H9 (cell line): ENCODE results near the gene MYL2. TPM values are rescaled to one million over a fixed set of nuclear protein-coding genes. Genes with fewer than 3 reads are reported as not detected.

Experiments
- DNase-seq: peaks from one replicate; pipeline ENCODE4 v3.0.0-alpha.2; 2017
- H2AFZ ChIP-seq: one replicate; pipeline ENCODE4 v1.6.1; 2013; ENCODE audit warnings: mild to moderate bottlenecking, low read length, control low read depth, moderate library complexity
- H2AK5ac ChIP-seq: 2 replicates; pipeline ENCODE4 v1.6.1; 2013; ENCODE audit warnings: low read length, control low read depth, mixed read lengths; ENCODE audit not compliant: insufficient read length
- H2BK120ac ChIP-seq: one replicate; pipeline ENCODE4 v1.6.1; 2013; ENCODE audit warnings: low read depth, mild to moderate bottlenecking, low read length, control low read depth, inconsistent platforms; ENCODE audit not compliant: poor library complexity, severe bottlenecking
- H2BK12ac ChIP-seq: 2 replicates; pipeline ENCODE4 v1.6.1; 2013; ENCODE audit warnings: low read length, control low read depth, mixed read lengths, low read depth; ENCODE audit not compliant: insufficient read length
- H2BK15ac ChIP-seq: 2 replicates; pipeline ENCODE4 v1.6.1; 2013; ENCODE audit warnings: low read depth, low read length, control low read depth
- H2BK20ac ChIP-seq: one replicate; pipeline ENCODE4 v1.6.1; 2013; ENCODE audit warnings: low read depth, mild to moderate bottlenecking, low read length, control low read depth, inconsistent platforms; ENCODE audit not compliant: poor library complexity, severe bottlenecking
- H2BK5ac ChIP-seq: 2 replicates; pipeline ENCODE4 v1.6.1; 2013; ENCODE audit warnings: low read length, control low read depth, mixed read lengths; ENCODE audit not compliant: insufficient read length
- H3K14ac ChIP-seq: 2 replicates; pipeline ENCODE4 v1.6.1; 2013; ENCODE audit warnings: low read length, control low read depth; ENCODE audit not compliant: insufficient read depth
- H3K18ac ChIP-seq: 2 replicates; pipeline ENCODE4 v1.6.1; 2013; ENCODE audit warnings: low read depth, mild to moderate bottlenecking, mixed read lengths, low read length, control low read depth; ENCODE audit not compliant: insufficient read length
- H3K23ac ChIP-seq: 2 replicates; pipeline ENCODE4 v1.6.1; 2013; ENCODE audit warnings: low read length, control low read depth, mixed read lengths, low read depth; ENCODE audit not compliant: insufficient read length
- H3K23me2 ChIP-seq: 2 replicates; pipeline ENCODE4 v1.6.1; 2013; ENCODE audit warnings: low read depth, mild to moderate bottlenecking, mixed read lengths, low read length, control low read depth; ENCODE audit not compliant: insufficient read length, poor library complexity, severe bottlenecking
- H3K27ac ChIP-seq: 2 replicates; pipeline ENCODE4 v1.5.1; 2013; ENCODE audit warnings: low read length, control low read depth, mixed read lengths, low read depth; ENCODE audit not compliant: insufficient read length
- H3K27me3 ChIP-seq: 2 replicates; pipeline ENCODE4 v1.6.1; 2013; ENCODE audit warnings: low read length, control low read depth, inconsistent platforms; ENCODE audit not compliant: insufficient read depth
- H3K4ac ChIP-seq: 2 replicates; pipeline ENCODE4 v1.6.1; 2013; ENCODE audit warnings: low read depth, mild to moderate bottlenecking, control low read depth, inconsistent platforms, low read length, moderate library complexity
- H3K4me1 ChIP-seq: 2 replicates; pipeline ENCODE4 v1.6.1; 2013; ENCODE audit warnings: low read length, control low read depth, inconsistent platforms; ENCODE audit not compliant: insufficient read depth
- H3K4me2 ChIP-seq: 2 replicates; pipeline ENCODE4 v1.6.1; 2013; ENCODE audit warnings: low read length, control low read depth, mixed read lengths; ENCODE audit not compliant: insufficient read length, insufficient read depth
- H3K56ac ChIP-seq: 2 replicates; pipeline ENCODE4 v1.6.1; 2013; ENCODE audit warnings: low read depth, mild to moderate bottlenecking, mixed read lengths, low read length, control low read depth; ENCODE audit not compliant: insufficient read length
- H3K79me1 ChIP-seq: 2 replicates; pipeline ENCODE4 v1.6.1; 2013; ENCODE audit warnings: low read depth, mild to moderate bottlenecking, moderate library complexity, low read length, control low read depth, inconsistent platforms; ENCODE audit not compliant: insufficient read depth, poor library complexity, severe bottlenecking
- H3K79me2 ChIP-seq: 2 replicates; pipeline ENCODE4 v1.6.1; 2013; ENCODE audit warnings: low read length, control low read depth, inconsistent platforms; ENCODE audit not compliant: insufficient read depth
- H3K9ac ChIP-seq: 2 replicates; pipeline ENCODE4 v1.6.1; 2013; ENCODE audit warnings: low read length, control low read depth, mixed read lengths; ENCODE audit not compliant: insufficient read length; ENCODE audit errors: extremely low read depth
- H3K9me3 ChIP-seq: one replicate; pipeline ENCODE4 v1.6.1; 2013; ENCODE audit warnings: low read depth, low read length, inconsistent platforms; ENCODE audit not compliant: control insufficient read depth
- H3T11ph ChIP-seq: one replicate; pipeline ENCODE4 v1.6.1; 2013; ENCODE audit warnings: mild to moderate bottlenecking, low read length, control low read depth, inconsistent platforms
- H4K20me1 ChIP-seq: one replicate; pipeline ENCODE4 v1.6.1; 2013; ENCODE audit not compliant: control insufficient read depth, insufficient read length, insufficient read depth
- H4K5ac ChIP-seq: 2 replicates; pipeline ENCODE4 v1.6.1; 2013; ENCODE audit warnings: low read depth, mild to moderate bottlenecking, mixed read lengths, low read length, control low read depth; ENCODE audit not compliant: insufficient read length
- H4K8ac ChIP-seq: replicated peaks from 2 replicates; pipeline ENCODE4 v1.6.1; 2013; ENCODE audit warnings: low read length, control low read depth, mixed read lengths, low read depth; ENCODE audit not compliant: insufficient read length
- H4K91ac ChIP-seq: 2 replicates; pipeline ENCODE4 v1.6.1; 2013; ENCODE audit warnings: low read depth, mild to moderate bottlenecking, moderate library complexity, mixed read lengths, low read length, control low read depth; ENCODE audit not compliant: insufficient read length
- H3K27ac Mint-ChIP-seq, 3 experiments: 2 replicates in 2 of 3; 3 replicates in 1 of 3; pipeline ENCODE4 v1.8.0; 2020 to 2021; ENCODE audit warnings: mixed read lengths in 3 of 3, mild to moderate bottlenecking in 1 of 3, moderate library complexity in 1 of 3
- H3K27me3 Mint-ChIP-seq: 2 replicates; pipeline ENCODE4 v1.8.0; 2021; ENCODE audit warnings: low read depth, mild to moderate bottlenecking, moderate library complexity, mixed read lengths
- H3K36me3 Mint-ChIP-seq, 3 experiments: 2 replicates in 2 of 3; 3 replicates in 1 of 3; pipeline ENCODE4 v1.8.0; 2020 to 2021; ENCODE audit warnings: low read depth in 3 of 3, mixed read lengths in 3 of 3; ENCODE audit not compliant: insufficient read depth in 1 of 3
- H3K4me1 Mint-ChIP-seq, 2 experiments: 2 replicates each; pipeline ENCODE4 v1.8.0; 2020; ENCODE audit warnings: mixed read lengths in 2 of 2
- H3K4me3 Mint-ChIP-seq, 2 experiments: 2 replicates in 1 of 2; 3 replicates in 1 of 2; pipeline ENCODE4 v1.8.0; 2020 to 2021; ENCODE audit warnings: mild to moderate bottlenecking in 2 of 2, mixed read lengths in 2 of 2, moderate library complexity in 1 of 2
- H3K9me3 Mint-ChIP-seq, 2 experiments: 2 replicates in 1 of 2; 3 replicates in 1 of 2; pipeline ENCODE4 v1.8.0; 2020; ENCODE audit warnings: mild to moderate bottlenecking in 2 of 2, mixed read lengths in 2 of 2, moderate library complexity in 1 of 2
- WGBS: extraction: QIAGEN DNeasy Blood & Tissue Kit; methylation state at CpG from one replicate; pipeline ENCODE4 v1.1.7; 2013; ENCODE audit warnings: missing lambda C conversion rate, low lambda C conversion rate, mixed read lengths; ENCODE audit not compliant: insufficient read length; ENCODE audit errors: extremely low coverage; 5-methylcytosine and 5-hydroxymethylcytosine counted together
- total RNA-seq: library from RNA; stranded (reverse); gene quantifications from 2 replicates; pipeline ENCODE4 v1.2.1, GENCODE V29; 2021
- TF ChIP-seq, protein P1 (sequence below): fragments of 200-600 bp; sonication (generic); conservative IDR thresholded peaks from 3 replicates; pipeline ENCODE4 v1.8.0; 2021; ENCODE audit warnings: antibody characterized with exemption, mild to moderate bottlenecking

The MYL2 gene
- total RNA-seq, 1 experiment from 2014 or later: not detected

DNA sequence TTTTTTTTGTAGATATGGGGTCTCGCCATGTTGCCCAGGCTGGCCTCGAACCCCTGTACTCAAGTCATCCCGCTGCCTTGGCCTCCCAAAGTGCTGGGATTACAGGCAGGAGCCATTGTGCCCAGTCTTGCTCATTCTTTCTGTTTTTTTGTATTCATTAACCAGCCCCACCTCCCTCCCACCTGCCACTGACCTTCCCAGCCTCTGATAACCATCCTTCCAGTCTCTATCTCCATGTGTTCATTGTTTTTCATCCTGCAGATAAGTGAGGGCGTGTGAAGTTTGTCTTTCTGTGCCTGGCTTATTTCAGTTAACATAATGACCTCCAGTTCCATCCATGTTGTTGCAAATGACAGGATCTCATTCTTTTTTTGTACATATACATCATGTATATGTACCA is 19.0 kb downstream of the MYL2 start:
- Histone ChIP-seq H3K79me1 (no peaks in the 10 kb centered on the region), H2BK120ac (no peak overlapping the region), H4K8ac (no peak overlapping the region), H2BK15ac (no peak overlapping the region), H2BK5ac (no peak overlapping the region), H3K27me3 (no peaks in the 10 kb centered on the region), H2AFZ (no peak overlapping the region), H4K5ac (no peak overlapping the region), H3K27ac (no peak overlapping the region), H3K4me1 (no peaks in the 10 kb centered on the region), H2AK5ac (no peak overlapping the region), H2BK20ac (no peak overlapping the region), H3K9me3 (no peaks in the 10 kb centered on the region), H3K23me2 (no peaks in the 10 kb centered on the region), H3K56ac (no peak overlapping the region), H3K14ac (no peak overlapping the region), H3T11ph (no peak overlapping the region), H3K18ac (no peak overlapping the region), H3K4ac (no peak overlapping the region), H2BK12ac (no peak overlapping the region), H3K79me2 (no peaks in the 10 kb centered on the region), H4K20me1 (no peaks in the 10 kb centered on the region), H3K4me2 (no peak overlapping the region), H3K9ac (no peak overlapping the region), H3K23ac (no peak overlapping the region), H4K91ac (no peak overlapping the region)
- H3K4me1 Mint-ChIP-seq: peaks cover 4 to 5% of the 10 kb centered on the region in 2 experiments; a peak in 3 of 4 replicates
- WGBS: no CpG with 5 or more reads among the region's 4 CpGs
- H3K4me3 Mint-ChIP-seq: no peak overlapping the region
- H3K36me3 Mint-ChIP-seq: no peaks in the 10 kb centered on the region
- no peak for DNase-seq
- TF ChIP-seq, protein P1, sequence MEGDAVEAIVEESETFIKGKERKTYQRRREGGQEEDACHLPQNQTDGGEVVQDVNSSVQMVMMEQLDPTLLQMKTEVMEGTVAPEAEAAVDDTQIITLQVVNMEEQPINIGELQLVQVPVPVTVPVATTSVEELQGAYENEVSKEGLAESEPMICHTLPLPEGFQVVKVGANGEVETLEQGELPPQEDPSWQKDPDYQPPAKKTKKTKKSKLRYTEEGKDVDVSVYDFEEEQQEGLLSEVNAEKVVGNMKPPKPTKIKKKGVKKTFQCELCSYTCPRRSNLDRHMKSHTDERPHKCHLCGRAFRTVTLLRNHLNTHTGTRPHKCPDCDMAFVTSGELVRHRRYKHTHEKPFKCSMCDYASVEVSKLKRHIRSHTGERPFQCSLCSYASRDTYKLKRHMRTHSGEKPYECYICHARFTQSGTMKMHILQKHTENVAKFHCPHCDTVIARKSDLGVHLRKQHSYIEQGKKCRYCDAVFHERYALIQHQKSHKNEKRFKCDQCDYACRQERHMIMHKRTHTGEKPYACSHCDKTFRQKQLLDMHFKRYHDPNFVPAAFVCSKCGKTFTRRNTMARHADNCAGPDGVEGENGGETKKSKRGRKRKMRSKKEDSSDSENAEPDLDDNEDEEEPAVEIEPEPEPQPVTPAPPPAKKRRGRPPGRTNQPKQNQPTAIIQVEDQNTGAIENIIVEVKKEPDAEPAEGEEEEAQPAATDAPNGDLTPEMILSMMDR: no peak
- 0 out of 5 replicates have a peak, but pooled peaks cover 0 to 2% of the 10 kb centered on the region in 2 experiments for H3K9me3 Mint-ChIP-seq
- H3K27me3 Mint-ChIP-seq: peaks cover 1% of the 10 kb centered on the region; the same call in 1 of the 2 replicates
- no peak overlapping the region for H3K27ac Mint-ChIP-seq
